ENCODE results near the gene SIX2. TPM values are rescaled to one million over a fixed set of nuclear protein-coding genes. Genes with fewer than 3 reads are reported as not detected.
"Not testable (repeated sequence)": the region's sequence is repeated elsewhere in the genome, so short reads cannot be mapped to it uniquely, and the experiment has no call there.

Gene SIX2
- not detected for total RNA-seq

DNA sequence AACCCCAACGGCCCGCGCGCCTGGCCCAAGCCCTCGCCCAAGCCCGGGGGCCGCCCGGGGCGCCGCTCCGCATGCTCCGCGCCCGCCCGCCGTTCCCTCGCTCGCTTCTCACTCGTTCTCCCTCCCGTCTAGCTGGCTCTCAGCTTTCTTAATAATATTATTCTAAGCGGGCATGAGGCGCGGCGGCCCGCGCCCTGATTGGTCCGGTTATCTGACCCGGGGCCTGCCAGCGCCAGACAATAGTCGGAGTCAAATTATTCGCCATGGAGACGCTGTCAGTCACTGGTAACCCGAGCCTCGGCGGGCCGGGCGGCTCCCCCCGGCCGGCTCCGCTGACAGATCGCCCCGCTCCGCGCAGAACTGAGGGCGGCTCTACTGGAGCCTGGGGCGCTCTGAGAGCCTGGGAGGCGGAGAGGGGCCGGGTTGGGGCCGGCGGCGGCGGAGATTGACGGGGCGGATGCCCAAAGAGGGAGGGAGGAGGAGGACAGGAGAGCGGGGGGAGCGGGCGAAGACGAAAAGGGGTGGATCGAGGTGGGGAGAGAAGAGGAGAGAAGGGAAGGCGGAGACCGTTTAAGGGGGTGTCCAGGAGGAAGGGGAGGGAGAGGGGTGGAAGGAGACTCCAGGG lies at the start of gene SIX2:
Gene SIX2 (minus strand): TSS at position 150 of the 625 bp plus-strand sequence. CDS start 342 bp downstream, outside the sequence.
- H3K36me3 Mint-ChIP-seq: no peaks in the 10 kb centered on the region

GRCh38 chr2:45055162-45055605 lies 45.9 kb upstream of the SIX2 start:
- H3K36me3 Mint-ChIP-seq: no peaks in the 10 kb centered on the region
- H3K4me1 Mint-ChIP-seq: no peaks in the 10 kb centered on the region
- no peak for DNase-seq
- no peak overlapping the region for H3K27ac Mint-ChIP-seq
- POLR2A ChIA-PET: no interaction called here
- no peak overlapping the region for H3K4me3 Mint-ChIP-seq
- no peak for ATAC-seq (ENCODE audit: low read depth)
- H3K27me3 Mint-ChIP-seq: peaks cover 2% of the 10 kb centered on the region
- H3K9me3 Mint-ChIP-seq: no peaks in the 10 kb centered on the region

More for the DNA sequence above, at the start of gene SIX2:
- H3K9me3 Mint-ChIP-seq: no peaks in the 10 kb centered on the region
- POLR2A ChIA-PET: interaction anchor here (1.1 kb wide), 1 partner anchor 53 kb away, joined by 3 read pairs; no protein-coding TSS in a partner anchor
- H3K4me1 Mint-ChIP-seq: peaks cover 14% of the 10 kb centered on the region
- peak within 1 kb of the TSS; percentile 83 for H3K4me3 Mint-ChIP-seq
- no peak within 1 kb of the TSS for H3K27ac Mint-ChIP-seq
- DNase-seq (peak; percentile 50), ATAC-seq (ENCODE audit: low read depth) (peak; percentile 31)
- peaks cover 82% of the 10 kb centered on the region for H3K27me3 Mint-ChIP-seq

DNA sequence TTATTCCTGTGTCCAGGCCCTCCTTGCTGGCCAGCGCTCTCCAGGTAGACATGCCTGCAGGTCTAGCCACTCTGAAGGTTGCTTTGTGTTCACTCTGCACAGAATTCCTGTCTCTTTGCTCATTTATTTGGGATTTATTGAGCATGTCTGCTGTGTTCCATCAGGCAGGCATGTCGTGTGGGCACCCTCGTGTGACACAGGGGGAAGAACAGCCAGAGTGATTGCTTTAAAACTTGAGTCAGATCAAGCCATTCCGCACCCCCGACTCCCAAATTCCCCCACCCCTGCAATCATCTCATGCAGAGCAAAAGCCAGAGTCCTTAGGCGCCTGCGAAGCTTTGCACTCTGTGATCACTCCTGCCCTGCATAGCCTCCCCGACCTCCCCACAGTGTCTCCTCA lies 44.7 kb upstream of the SIX2 start:
- POLR2A ChIA-PET: no interaction called here
- no peak for DNase-seq
- Mint-ChIP-seq H3K4me3 (no peak overlapping the region), H3K36me3 (no peaks in the 10 kb centered on the region), H3K27me3 (peaks cover 2% of the 10 kb centered on the region), H3K4me1 (no peaks in the 10 kb centered on the region), H3K9me3 (no peaks in the 10 kb centered on the region), H3K27ac (no peak overlapping the region)
- no peak for ATAC-seq (ENCODE audit: low read depth)

GRCh38 chr2:45052388-45052928 lies 43.2 kb upstream of the SIX2 start:
- POLR2A ChIA-PET: no interaction called here
- DNase-seq: no peak
- ATAC-seq (ENCODE audit: low read depth): no peak
- H3K4me3 Mint-ChIP-seq: no peak overlapping the region
- H3K27me3 Mint-ChIP-seq: no peaks in the 10 kb centered on the region
- no peaks in the 10 kb centered on the region for H3K4me1 Mint-ChIP-seq
- no peaks in the 10 kb centered on the region for H3K9me3 Mint-ChIP-seq
- H3K27ac Mint-ChIP-seq: no peak overlapping the region
- no peaks in the 10 kb centered on the region for H3K36me3 Mint-ChIP-seq

GRCh38 chr2:45049569-45050336 lies 40.5 kb upstream of the SIX2 start:
- Mint-ChIP-seq H3K27ac (no peak overlapping the region), H3K27me3 (peaks cover under 1% of the 10 kb centered on the region), H3K36me3 (no peaks in the 10 kb centered on the region), H3K4me3 (no peak overlapping the region), H3K9me3 (no peaks in the 10 kb centered on the region), H3K4me1 (no peaks in the 10 kb centered on the region)
- DNase-seq: no peak
- POLR2A ChIA-PET: no interaction called here
- no peak for ATAC-seq (ENCODE audit: low read depth)

DNA sequence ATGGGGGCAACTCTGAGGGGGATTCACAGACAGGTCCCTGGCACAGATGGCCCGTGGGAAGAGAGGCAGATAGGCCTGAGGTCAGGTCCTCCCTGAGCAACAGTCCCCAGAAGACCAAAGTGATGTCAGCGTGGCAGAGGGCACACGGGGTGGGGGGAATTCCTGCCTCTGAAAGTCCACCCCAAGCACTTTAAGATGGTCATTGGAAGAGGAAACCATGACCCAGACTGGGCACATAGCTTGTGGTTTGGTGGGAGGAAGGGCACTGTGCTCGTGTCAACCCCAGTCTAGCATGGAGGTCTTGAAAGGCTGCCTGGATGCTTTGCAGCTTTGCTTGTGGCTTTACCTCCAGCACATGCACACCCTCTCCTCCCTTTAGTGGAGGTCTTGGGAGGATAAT lies 38.0 kb upstream of the SIX2 start:
- no peak overlapping the region for H3K27ac Mint-ChIP-seq
- no peak for ATAC-seq (ENCODE audit: low read depth)
- H3K4me1 Mint-ChIP-seq: no peaks in the 10 kb centered on the region
- no peak for DNase-seq
- H3K36me3 Mint-ChIP-seq: no peaks in the 10 kb centered on the region
- no peaks in the 10 kb centered on the region for H3K9me3 Mint-ChIP-seq
- POLR2A ChIA-PET: no interaction called here
- peaks cover 16% of the 10 kb centered on the region for H3K27me3 Mint-ChIP-seq
- H3K4me3 Mint-ChIP-seq: no peak overlapping the region

DNA sequence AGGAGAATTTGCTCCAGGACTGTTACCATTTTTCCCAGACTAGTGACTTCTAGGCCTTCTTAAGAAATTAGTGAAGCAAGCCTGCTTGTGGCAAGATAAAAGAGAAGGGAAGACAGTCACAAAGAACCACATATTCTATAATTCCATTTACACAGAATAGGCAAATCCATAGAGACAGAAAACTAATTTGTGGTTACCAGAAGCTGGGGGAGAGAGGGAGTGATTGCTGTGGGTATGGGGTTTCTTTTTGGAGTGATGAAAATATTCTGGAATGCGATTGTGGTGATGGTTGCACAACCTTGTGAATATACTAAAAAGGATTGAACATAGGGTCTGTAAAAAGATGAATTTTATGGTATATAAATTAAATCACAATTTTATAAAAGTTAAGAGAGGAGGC lies 37.5 kb upstream of the SIX2 start:
- H3K27me3 Mint-ChIP-seq: peaks cover 18% of the 10 kb centered on the region
- ATAC-seq (ENCODE audit: low read depth) (no peak), DNase-seq (no peak)
- no peaks in the 10 kb centered on the region for H3K9me3 Mint-ChIP-seq
- H3K4me1 Mint-ChIP-seq: no peaks in the 10 kb centered on the region
- POLR2A ChIA-PET: no interaction called here
- no peaks in the 10 kb centered on the region for H3K36me3 Mint-ChIP-seq
- no peak overlapping the region for H3K27ac Mint-ChIP-seq
- H3K4me3 Mint-ChIP-seq: no peak overlapping the region

GRCh38 chr2:45045706-45046105 lies 36.5 kb upstream of the SIX2 start:
- ATAC-seq (ENCODE audit: low read depth): no peak
- Mint-ChIP-seq H3K27ac (no peak overlapping the region), H3K27me3 (peaks cover 19% of the 10 kb centered on the region), H3K4me1 (no peaks in the 10 kb centered on the region), H3K4me3 (no peak overlapping the region), H3K9me3 (no peaks in the 10 kb centered on the region), H3K36me3 (no peaks in the 10 kb centered on the region)
- POLR2A ChIA-PET: no interaction called here
- no peak for DNase-seq

DNA sequence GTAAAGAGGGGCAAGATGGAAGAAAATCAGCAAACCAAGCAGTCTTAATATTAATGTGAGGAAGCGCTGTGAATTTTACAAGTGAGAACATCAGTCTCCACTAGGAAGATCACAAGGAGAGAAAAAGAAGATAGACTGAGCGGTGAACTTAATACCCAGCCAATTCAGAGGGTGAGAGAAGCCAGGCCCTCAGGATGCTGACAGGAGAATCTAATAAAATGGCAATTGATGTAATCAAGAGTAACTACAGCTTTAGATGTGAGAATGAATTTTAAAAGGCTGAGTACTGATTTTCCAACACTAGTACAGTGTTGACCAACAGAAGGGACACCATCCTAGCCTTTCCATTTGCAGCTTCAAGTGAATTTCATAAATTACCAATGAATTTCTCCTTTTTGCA lies 35.7 kb upstream of the SIX2 start:
- Mint-ChIP-seq H3K4me1 (no peaks in the 10 kb centered on the region), H3K9me3 (no peaks in the 10 kb centered on the region), H3K4me3 (no peak overlapping the region), H3K27me3 (peaks cover 19% of the 10 kb centered on the region), H3K36me3 (no peaks in the 10 kb centered on the region), H3K27ac (no peak overlapping the region)
- no peak for DNase-seq
- POLR2A ChIA-PET: no interaction called here
- no peak for ATAC-seq (ENCODE audit: low read depth)

DNA sequence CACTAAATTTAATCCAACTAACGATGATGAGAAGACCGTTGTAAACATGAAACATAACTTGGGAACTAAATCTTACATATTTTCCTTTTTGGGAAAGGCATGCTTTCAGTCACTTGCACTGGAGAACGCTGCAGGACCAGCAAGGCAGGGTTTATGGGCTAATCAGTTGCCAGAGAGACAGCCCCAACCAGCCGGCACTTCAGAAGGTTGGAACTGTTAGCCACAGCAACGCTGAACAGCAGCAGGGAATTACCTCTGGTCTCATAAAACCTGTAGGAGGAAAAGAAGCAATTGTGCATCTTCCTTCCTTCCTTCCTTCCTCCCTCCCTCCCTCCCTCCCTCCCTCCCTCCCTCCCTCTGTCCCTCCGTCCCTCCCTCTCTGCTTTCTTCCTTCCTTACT lies 33.9 kb upstream of the SIX2 start:
- Mint-ChIP-seq H3K27ac (no peak overlapping the region), H3K36me3 (no peaks in the 10 kb centered on the region), H3K27me3 (peaks cover 19% of the 10 kb centered on the region), H3K4me1 (no peaks in the 10 kb centered on the region), H3K9me3 (no peaks in the 10 kb centered on the region), H3K4me3 (no peak overlapping the region)
- ATAC-seq (ENCODE audit: low read depth): no peak
- POLR2A ChIA-PET: no interaction called here
- DNase-seq: no peak

DNA sequence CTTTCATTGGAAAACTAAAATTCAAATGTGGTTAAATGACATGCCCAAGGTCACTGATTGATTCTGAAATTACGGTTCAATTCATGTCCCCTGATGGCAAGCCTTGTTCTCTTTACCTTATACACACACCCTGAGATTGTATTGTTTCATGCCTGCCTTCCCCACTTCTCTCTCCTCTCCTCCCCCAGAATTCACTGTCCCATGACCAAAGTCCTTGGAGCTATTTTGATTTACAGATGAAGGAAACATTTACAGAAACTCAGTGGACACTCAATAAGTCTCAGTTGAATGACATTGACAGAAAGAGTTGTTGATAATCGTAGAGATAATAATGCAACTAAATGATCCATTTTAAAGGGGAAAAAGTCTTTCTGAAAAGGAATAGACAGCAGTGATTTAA lies 33.1 kb upstream of the SIX2 start:
- Mint-ChIP-seq H3K36me3 (no peaks in the 10 kb centered on the region), H3K9me3 (no peaks in the 10 kb centered on the region)

DNA sequence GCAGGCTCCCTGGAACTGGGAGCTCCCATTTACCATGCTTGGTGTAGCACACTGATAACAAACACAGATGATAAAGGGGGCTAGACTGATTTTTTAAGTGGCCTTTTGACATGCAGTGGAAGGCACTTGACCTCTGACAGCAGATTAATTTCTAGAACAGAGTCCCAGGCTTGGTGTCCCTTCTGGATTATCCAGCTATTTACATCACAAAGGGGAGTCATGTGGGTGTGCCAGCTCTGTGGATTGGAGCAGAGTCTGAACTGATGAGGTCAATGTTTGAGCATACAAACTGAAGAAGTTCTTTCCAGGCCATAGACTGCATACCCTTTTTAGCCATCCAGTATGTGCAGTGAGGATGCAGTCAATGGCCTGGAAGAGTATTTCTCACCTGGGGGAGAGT lies 31.5 kb upstream of the SIX2 start:
- Mint-ChIP-seq H3K4me1 (no peaks in the 10 kb centered on the region), H3K9me3 (no peaks in the 10 kb centered on the region), H3K36me3 (no peaks in the 10 kb centered on the region), H3K4me3 (no peak overlapping the region), H3K27ac (no peak overlapping the region), H3K27me3 (peaks cover 19% of the 10 kb centered on the region)
- POLR2A ChIA-PET: no interaction called here
- DNase-seq (no peak), ATAC-seq (ENCODE audit: low read depth) (no peak)

More for the DNA sequence above, 33.1 kb upstream of the SIX2 start:
- Mint-ChIP-seq H3K27ac (no peak overlapping the region), H3K4me3 (no peak overlapping the region), H3K4me1 (no peaks in the 10 kb centered on the region), H3K27me3 (peaks cover 19% of the 10 kb centered on the region)
- no peak for ATAC-seq (ENCODE audit: low read depth)
- no peak for DNase-seq
- POLR2A ChIA-PET: no interaction called here

GRCh38 chr2:45039804-45040203 lies 30.6 kb upstream of the SIX2 start:
- ATAC-seq (ENCODE audit: low read depth); H3K9me3 Mint-ChIP-seq; POLR2A ChIA-PET; H3K4me3 Mint-ChIP-seq; H3K4me1 Mint-ChIP-seq; H3K36me3 Mint-ChIP-seq; H3K27ac Mint-ChIP-seq; DNase-seq: not testable (repeated sequence)
- peaks cover 19% of the 10 kb centered on the region for H3K27me3 Mint-ChIP-seq

GRCh38 chr2:45038861-45039260 lies 29.6 kb upstream of the SIX2 start:
- H3K27ac Mint-ChIP-seq; H3K4me3 Mint-ChIP-seq; H3K4me1 Mint-ChIP-seq; POLR2A ChIA-PET; H3K9me3 Mint-ChIP-seq; ATAC-seq (ENCODE audit: low read depth); H3K36me3 Mint-ChIP-seq; DNase-seq: not testable (repeated sequence)
- H3K27me3 Mint-ChIP-seq: peaks cover 11% of the 10 kb centered on the region

Data from activated naive CD8-positive, alpha-beta T cell treated with anti-CD3 and anti-CD28 coated beads, Interleukin-2, amount 10 ng/mL, durations not matched to agents 7 days and 5 days (primary cell).